ENCODE data around the gene PITPNC1. TPM values are rescaled to one million over a fixed set of nuclear protein-coding genes. Genes with fewer than 3 reads are reported as not detected.

The PITPNC1 gene
- total RNA-seq, 1 experiment from 2014 or later = 37.5 TPM

DNA sequence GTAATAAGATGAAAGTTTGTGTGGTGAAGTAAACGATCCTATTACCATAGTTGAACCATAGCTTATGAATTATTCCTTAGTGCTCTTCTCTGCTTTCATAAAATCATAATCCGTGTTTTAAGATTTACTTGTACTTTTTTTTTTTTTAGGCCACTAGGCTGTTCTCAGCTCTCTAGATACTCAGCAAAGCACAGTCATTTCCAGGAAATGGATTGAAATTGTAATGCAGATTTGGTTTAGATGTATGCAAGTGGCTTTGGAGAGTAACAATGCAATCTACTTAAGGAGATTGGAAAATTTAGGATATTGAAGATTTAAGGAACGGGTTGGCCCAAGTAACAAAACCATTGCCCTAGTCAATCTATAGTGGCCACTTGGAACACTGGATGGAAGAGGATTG is 125.1 kb downstream of the PITPNC1 start:
- peaks cover 7% of the 10 kb centered on the region; the same call in 1 of the 2 replicates for H3K79me2 ChIP-seq (ENCODE audit: insufficient read depth, low read length)
- H2BK20ac ChIP-seq (ENCODE audit: low read depth, low read length, poor library complexity, severe bottlenecking) = no peak overlapping the region
- no peak overlapping the region for H2BK12ac ChIP-seq (ENCODE audit: insufficient read length, low read depth, low read length)
- H2BK120ac ChIP-seq (ENCODE audit: low read depth, low read length, poor library complexity, severe bottlenecking) = no peak overlapping the region
- no peaks in the 10 kb centered on the region for H3K27me3 Mint-ChIP-seq (ENCODE audit: low read depth)
- no peak overlapping the region for H2AK5ac ChIP-seq (ENCODE audit: insufficient read length, low read length)
- no peaks in the 10 kb centered on the region for H3K27me3 ChIP-seq (ENCODE audit: insufficient read depth, low read length)
- H2BK5ac ChIP-seq (ENCODE audit: insufficient read length, low read length) = no peak overlapping the region
- no peak overlapping the region for H4K5ac ChIP-seq (ENCODE audit: insufficient read length, low read depth, low read length)
- no peaks in the 10 kb centered on the region for H3K23me2 ChIP-seq (ENCODE audit: insufficient read length, low read depth, low read length, poor library complexity, severe bottlenecking)
- H3K4me1 Mint-ChIP-seq = peaks cover 38 to 41% of the 10 kb centered on the region in 2 experiments
- no peak overlapping the region for H3K14ac ChIP-seq (ENCODE audit: insufficient read depth, low read length)
- H3K4ac ChIP-seq (ENCODE audit: low read depth, low read length) = no peak overlapping the region
- TF ChIP-seq, protein P1, sequence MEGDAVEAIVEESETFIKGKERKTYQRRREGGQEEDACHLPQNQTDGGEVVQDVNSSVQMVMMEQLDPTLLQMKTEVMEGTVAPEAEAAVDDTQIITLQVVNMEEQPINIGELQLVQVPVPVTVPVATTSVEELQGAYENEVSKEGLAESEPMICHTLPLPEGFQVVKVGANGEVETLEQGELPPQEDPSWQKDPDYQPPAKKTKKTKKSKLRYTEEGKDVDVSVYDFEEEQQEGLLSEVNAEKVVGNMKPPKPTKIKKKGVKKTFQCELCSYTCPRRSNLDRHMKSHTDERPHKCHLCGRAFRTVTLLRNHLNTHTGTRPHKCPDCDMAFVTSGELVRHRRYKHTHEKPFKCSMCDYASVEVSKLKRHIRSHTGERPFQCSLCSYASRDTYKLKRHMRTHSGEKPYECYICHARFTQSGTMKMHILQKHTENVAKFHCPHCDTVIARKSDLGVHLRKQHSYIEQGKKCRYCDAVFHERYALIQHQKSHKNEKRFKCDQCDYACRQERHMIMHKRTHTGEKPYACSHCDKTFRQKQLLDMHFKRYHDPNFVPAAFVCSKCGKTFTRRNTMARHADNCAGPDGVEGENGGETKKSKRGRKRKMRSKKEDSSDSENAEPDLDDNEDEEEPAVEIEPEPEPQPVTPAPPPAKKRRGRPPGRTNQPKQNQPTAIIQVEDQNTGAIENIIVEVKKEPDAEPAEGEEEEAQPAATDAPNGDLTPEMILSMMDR (conservative IDR thresholded peaks at IDR 0.05) = no peak
- H3K18ac ChIP-seq (ENCODE audit: insufficient read length, low read depth, low read length) = no peak overlapping the region
- H3K9me3 Mint-ChIP-seq = peaks cover 3 to 4% of the 10 kb centered on the region in 2 experiments
- H3K79me1 ChIP-seq (ENCODE audit: insufficient read depth, low read depth, low read length, poor library complexity, severe bottlenecking) = no peaks in the 10 kb centered on the region
- H3K56ac ChIP-seq (ENCODE audit: insufficient read length, low read depth, low read length) = no peak overlapping the region
- peak; percentile 20 for DNase-seq
- WGBS (ENCODE audit: extremely low coverage, insufficient read length, low lambda C conversion rate) = no CpG with 5 or more reads among the region's 3 CpGs
- peaks cover 16% of the 10 kb centered on the region for H3K4me1 ChIP-seq (ENCODE audit: insufficient read depth, low read length)
- H4K8ac ChIP-seq (replicated peaks; ENCODE audit: insufficient read length, low read depth, low read length) = no peak overlapping the region
- no peaks in the 10 kb centered on the region for H3K9me3 ChIP-seq (ENCODE audit: control insufficient read depth, low read depth, low read length)
- no peak overlapping the region for H4K91ac ChIP-seq (ENCODE audit: insufficient read length, low read depth, low read length)
- H3K23ac ChIP-seq (ENCODE audit: insufficient read length, low read depth, low read length) = no peak overlapping the region
- no peak overlapping the region for H3K9ac ChIP-seq (ENCODE audit: extremely low read depth, insufficient read length, low read length)
- no peak overlapping the region for H3K4me2 ChIP-seq (ENCODE audit: insufficient read depth, insufficient read length, low read length)
- peaks cover 3 to 4% (median 3%) of the 10 kb centered on the region in 3 experiments for H3K36me3 Mint-ChIP-seq (ENCODE audit: insufficient read depth in 1 of 3, low read depth in 3 of 3)
- H4K20me1 ChIP-seq (ENCODE audit: control insufficient read depth, insufficient read depth, insufficient read length) = no peaks in the 10 kb centered on the region
- no peak overlapping the region for H2BK15ac ChIP-seq (ENCODE audit: low read depth, low read length)
- no peak overlapping the region for H2AFZ ChIP-seq (ENCODE audit: low read length)
- H3T11ph ChIP-seq (ENCODE audit: low read length) = no peak overlapping the region
- no peak overlapping the region for H3K27ac ChIP-seq (ENCODE audit: insufficient read length, low read depth, low read length)
- H3K27ac Mint-ChIP-seq = no peak overlapping the region
- no peak overlapping the region for H3K4me3 Mint-ChIP-seq

All from H9 (cell line).